H9 (cell line): ENCODE data around the gene SRPK1. TPM values are rescaled to one million over a fixed set of nuclear protein-coding genes. Genes with fewer than 3 reads are reported as not detected.

Experiments
- DNase-seq: peaks from one replicate; pipeline ENCODE4 v3.0.0-alpha.2; 2017
- H2AFZ ChIP-seq: one replicate; pipeline ENCODE4 v1.6.1; 2013; ENCODE audit warnings: mild to moderate bottlenecking, low read length, control low read depth, moderate library complexity
- H2AK5ac ChIP-seq: 2 replicates; pipeline ENCODE4 v1.6.1; 2013; ENCODE audit warnings: low read length, control low read depth, mixed read lengths; ENCODE audit not compliant: insufficient read length
- H2BK120ac ChIP-seq: one replicate; pipeline ENCODE4 v1.6.1; 2013; ENCODE audit warnings: low read depth, mild to moderate bottlenecking, low read length, control low read depth, inconsistent platforms; ENCODE audit not compliant: poor library complexity, severe bottlenecking
- H2BK12ac ChIP-seq: 2 replicates; pipeline ENCODE4 v1.6.1; 2013; ENCODE audit warnings: low read length, control low read depth, mixed read lengths, low read depth; ENCODE audit not compliant: insufficient read length
- H2BK15ac ChIP-seq: 2 replicates; pipeline ENCODE4 v1.6.1; 2013; ENCODE audit warnings: low read depth, low read length, control low read depth
- H2BK20ac ChIP-seq: one replicate; pipeline ENCODE4 v1.6.1; 2013; ENCODE audit warnings: low read depth, mild to moderate bottlenecking, low read length, control low read depth, inconsistent platforms; ENCODE audit not compliant: poor library complexity, severe bottlenecking
- H2BK5ac ChIP-seq: 2 replicates; pipeline ENCODE4 v1.6.1; 2013; ENCODE audit warnings: low read length, control low read depth, mixed read lengths; ENCODE audit not compliant: insufficient read length
- H3K14ac ChIP-seq: 2 replicates; pipeline ENCODE4 v1.6.1; 2013; ENCODE audit warnings: low read length, control low read depth; ENCODE audit not compliant: insufficient read depth
- H3K18ac ChIP-seq: 2 replicates; pipeline ENCODE4 v1.6.1; 2013; ENCODE audit warnings: low read depth, mild to moderate bottlenecking, mixed read lengths, low read length, control low read depth; ENCODE audit not compliant: insufficient read length
- H3K23ac ChIP-seq: 2 replicates; pipeline ENCODE4 v1.6.1; 2013; ENCODE audit warnings: low read length, control low read depth, mixed read lengths, low read depth; ENCODE audit not compliant: insufficient read length
- H3K23me2 ChIP-seq: 2 replicates; pipeline ENCODE4 v1.6.1; 2013; ENCODE audit warnings: low read depth, mild to moderate bottlenecking, mixed read lengths, low read length, control low read depth; ENCODE audit not compliant: insufficient read length, poor library complexity, severe bottlenecking
- H3K27ac ChIP-seq: 2 replicates; pipeline ENCODE4 v1.5.1; 2013; ENCODE audit warnings: low read length, control low read depth, mixed read lengths, low read depth; ENCODE audit not compliant: insufficient read length
- H3K27me3 ChIP-seq: 2 replicates; pipeline ENCODE4 v1.6.1; 2013; ENCODE audit warnings: low read length, control low read depth, inconsistent platforms; ENCODE audit not compliant: insufficient read depth
- H3K4ac ChIP-seq: 2 replicates; pipeline ENCODE4 v1.6.1; 2013; ENCODE audit warnings: low read depth, mild to moderate bottlenecking, control low read depth, inconsistent platforms, low read length, moderate library complexity
- H3K4me1 ChIP-seq: 2 replicates; pipeline ENCODE4 v1.6.1; 2013; ENCODE audit warnings: low read length, control low read depth, inconsistent platforms; ENCODE audit not compliant: insufficient read depth
- H3K4me2 ChIP-seq: 2 replicates; pipeline ENCODE4 v1.6.1; 2013; ENCODE audit warnings: low read length, control low read depth, mixed read lengths; ENCODE audit not compliant: insufficient read length, insufficient read depth
- H3K56ac ChIP-seq: 2 replicates; pipeline ENCODE4 v1.6.1; 2013; ENCODE audit warnings: low read depth, mild to moderate bottlenecking, mixed read lengths, low read length, control low read depth; ENCODE audit not compliant: insufficient read length
- H3K79me1 ChIP-seq: 2 replicates; pipeline ENCODE4 v1.6.1; 2013; ENCODE audit warnings: low read depth, mild to moderate bottlenecking, moderate library complexity, low read length, control low read depth, inconsistent platforms; ENCODE audit not compliant: insufficient read depth, poor library complexity, severe bottlenecking
- H3K79me2 ChIP-seq: 2 replicates; pipeline ENCODE4 v1.6.1; 2013; ENCODE audit warnings: low read length, control low read depth, inconsistent platforms; ENCODE audit not compliant: insufficient read depth
- H3K9ac ChIP-seq: 2 replicates; pipeline ENCODE4 v1.6.1; 2013; ENCODE audit warnings: low read length, control low read depth, mixed read lengths; ENCODE audit not compliant: insufficient read length; ENCODE audit errors: extremely low read depth
- H3K9me3 ChIP-seq: one replicate; pipeline ENCODE4 v1.6.1; 2013; ENCODE audit warnings: low read depth, low read length, inconsistent platforms; ENCODE audit not compliant: control insufficient read depth
- H3T11ph ChIP-seq: one replicate; pipeline ENCODE4 v1.6.1; 2013; ENCODE audit warnings: mild to moderate bottlenecking, low read length, control low read depth, inconsistent platforms
- H4K20me1 ChIP-seq: one replicate; pipeline ENCODE4 v1.6.1; 2013; ENCODE audit not compliant: control insufficient read depth, insufficient read length, insufficient read depth
- H4K5ac ChIP-seq: 2 replicates; pipeline ENCODE4 v1.6.1; 2013; ENCODE audit warnings: low read depth, mild to moderate bottlenecking, mixed read lengths, low read length, control low read depth; ENCODE audit not compliant: insufficient read length
- H4K8ac ChIP-seq: replicated peaks from 2 replicates; pipeline ENCODE4 v1.6.1; 2013; ENCODE audit warnings: low read length, control low read depth, mixed read lengths, low read depth; ENCODE audit not compliant: insufficient read length
- H4K91ac ChIP-seq: 2 replicates; pipeline ENCODE4 v1.6.1; 2013; ENCODE audit warnings: low read depth, mild to moderate bottlenecking, moderate library complexity, mixed read lengths, low read length, control low read depth; ENCODE audit not compliant: insufficient read length
- H3K27ac Mint-ChIP-seq, 3 experiments: 2 replicates in 2 of 3; 3 replicates in 1 of 3; pipeline ENCODE4 v1.8.0; 2020 to 2021; ENCODE audit warnings: mixed read lengths in 3 of 3, mild to moderate bottlenecking in 1 of 3, moderate library complexity in 1 of 3
- H3K27me3 Mint-ChIP-seq: 2 replicates; pipeline ENCODE4 v1.8.0; 2021; ENCODE audit warnings: low read depth, mild to moderate bottlenecking, moderate library complexity, mixed read lengths
- H3K36me3 Mint-ChIP-seq, 3 experiments: 2 replicates in 2 of 3; 3 replicates in 1 of 3; pipeline ENCODE4 v1.8.0; 2020 to 2021; ENCODE audit warnings: low read depth in 3 of 3, mixed read lengths in 3 of 3; ENCODE audit not compliant: insufficient read depth in 1 of 3
- H3K4me1 Mint-ChIP-seq, 2 experiments: 2 replicates each; pipeline ENCODE4 v1.8.0; 2020; ENCODE audit warnings: mixed read lengths in 2 of 2
- H3K4me3 Mint-ChIP-seq, 2 experiments: 2 replicates in 1 of 2; 3 replicates in 1 of 2; pipeline ENCODE4 v1.8.0; 2020 to 2021; ENCODE audit warnings: mild to moderate bottlenecking in 2 of 2, mixed read lengths in 2 of 2, moderate library complexity in 1 of 2
- H3K9me3 Mint-ChIP-seq, 2 experiments: 2 replicates in 1 of 2; 3 replicates in 1 of 2; pipeline ENCODE4 v1.8.0; 2020; ENCODE audit warnings: mild to moderate bottlenecking in 2 of 2, mixed read lengths in 2 of 2, moderate library complexity in 1 of 2
- CTCF ChIP-seq: fragments of 200-600 bp; sonication (generic); conservative IDR thresholded peaks from 3 replicates; pipeline ENCODE4 v1.8.0; 2021; ENCODE audit warnings: antibody characterized with exemption, mild to moderate bottlenecking
- WGBS: extraction: QIAGEN DNeasy Blood & Tissue Kit; methylation state at CpG from one replicate; pipeline ENCODE4 v1.1.7; 2013; ENCODE audit warnings: missing lambda C conversion rate, low lambda C conversion rate, mixed read lengths; ENCODE audit not compliant: insufficient read length; ENCODE audit errors: extremely low coverage; 5-methylcytosine and 5-hydroxymethylcytosine counted together
- total RNA-seq: library from RNA; stranded (reverse); gene quantifications from 2 replicates; pipeline ENCODE4 v1.2.1, GENCODE V29; 2021

The SRPK1 gene
- total RNA-seq, 1 experiment from 2014 or later = 93.2 TPM

GRCh38 chr6:35895560-35895959 lies 25.3 kb downstream of the SRPK1 start:
- Histone ChIP-seq H3K23ac (no peak overlapping the region), H3K79me1 (peaks cover 6% of the 10 kb centered on the region), H3K23me2 (no peaks in the 10 kb centered on the region), H2AK5ac (no peak overlapping the region), H2BK12ac (no peak overlapping the region), H2BK15ac (no peak overlapping the region), H2BK5ac (no peak overlapping the region), H2BK120ac (no peak overlapping the region), H3K56ac (no peak overlapping the region), H3K27ac (no peak overlapping the region), H4K20me1 (no peaks in the 10 kb centered on the region), H3K27me3 (no peaks in the 10 kb centered on the region), H3K4me2 (no peak overlapping the region), H3K4ac (no peak overlapping the region), H2AFZ (no peak overlapping the region), H3K9ac (no peak overlapping the region), H3K79me2 (peaks cover 20% of the 10 kb centered on the region; the same call in 1 of the 2 replicates), H3K9me3 (no peaks in the 10 kb centered on the region), H4K8ac (no peak overlapping the region), H2BK20ac (no peak overlapping the region), H4K5ac (no peak overlapping the region), H3K14ac (no peak overlapping the region), H3K4me1 (0 out of 2 replicates have a peak, but pooled peaks cover 7% of the 10 kb centered on the region), H3K18ac (no peak overlapping the region), H3T11ph (no peak overlapping the region), H4K91ac (no peak overlapping the region)
- no peak for TF ChIP-seq CTCF
- Mint-ChIP-seq H3K4me1 (peaks cover 22 to 30% of the 10 kb centered on the region in 2 experiments), H3K27ac (peak overlapping the region; percentile 12 to 76 (median 65); a peak in 3 of 7 replicates), H3K27me3 (no peaks in the 10 kb centered on the region; the same call in 1 of the 2 replicates), H3K9me3 (no peaks in the 10 kb centered on the region), H3K4me3 (no peak overlapping the region), H3K36me3 (peaks cover 8 to 30% (median 24%) of the 10 kb centered on the region in 3 experiments; a peak in 6 of 7 replicates)
- no CpG with 5 or more reads among the region's 3 CpGs for WGBS
- DNase-seq = no peak
